ENCODE data around the gene OTOF.

DNA sequence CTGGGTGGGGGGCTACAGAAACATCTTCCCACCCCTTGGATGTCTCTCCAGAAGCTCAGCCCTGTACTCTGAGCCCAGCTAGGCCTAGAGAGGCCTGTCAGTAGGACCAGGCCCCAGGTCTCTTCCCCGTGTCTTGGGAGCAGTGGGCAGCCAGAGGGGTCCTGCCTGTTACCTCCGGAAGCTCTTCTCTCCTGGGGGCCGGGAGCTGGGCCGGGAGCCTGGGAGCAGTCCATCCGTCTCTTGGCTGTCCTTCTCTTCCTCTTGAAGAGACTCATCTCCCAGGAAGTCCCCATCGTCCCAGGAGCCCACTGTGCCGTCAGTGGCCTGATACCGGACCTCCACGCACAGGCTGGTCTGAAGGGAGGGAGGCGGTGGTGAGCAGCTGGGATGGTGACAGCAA is 38.3 kb upstream of the OTOF start:
- TF ChIP-seq, protein P1, sequence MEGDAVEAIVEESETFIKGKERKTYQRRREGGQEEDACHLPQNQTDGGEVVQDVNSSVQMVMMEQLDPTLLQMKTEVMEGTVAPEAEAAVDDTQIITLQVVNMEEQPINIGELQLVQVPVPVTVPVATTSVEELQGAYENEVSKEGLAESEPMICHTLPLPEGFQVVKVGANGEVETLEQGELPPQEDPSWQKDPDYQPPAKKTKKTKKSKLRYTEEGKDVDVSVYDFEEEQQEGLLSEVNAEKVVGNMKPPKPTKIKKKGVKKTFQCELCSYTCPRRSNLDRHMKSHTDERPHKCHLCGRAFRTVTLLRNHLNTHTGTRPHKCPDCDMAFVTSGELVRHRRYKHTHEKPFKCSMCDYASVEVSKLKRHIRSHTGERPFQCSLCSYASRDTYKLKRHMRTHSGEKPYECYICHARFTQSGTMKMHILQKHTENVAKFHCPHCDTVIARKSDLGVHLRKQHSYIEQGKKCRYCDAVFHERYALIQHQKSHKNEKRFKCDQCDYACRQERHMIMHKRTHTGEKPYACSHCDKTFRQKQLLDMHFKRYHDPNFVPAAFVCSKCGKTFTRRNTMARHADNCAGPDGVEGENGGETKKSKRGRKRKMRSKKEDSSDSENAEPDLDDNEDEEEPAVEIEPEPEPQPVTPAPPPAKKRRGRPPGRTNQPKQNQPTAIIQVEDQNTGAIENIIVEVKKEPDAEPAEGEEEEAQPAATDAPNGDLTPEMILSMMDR (conservative IDR thresholded peaks at IDR 0.05), result no peak
- no peak for TF ChIP-seq EZH2 (IDR thresholded peaks at IDR 0.05; ENCODE audit: low read depth)

All from PC-9 (cell line).